ENCODE results near the gene CRIP3. TPM values are rescaled to one million over a fixed set of nuclear protein-coding genes. Genes with fewer than 3 reads are reported as not detected.

The CRIP3 gene
- total and polyA plus RNA-seq, 2 of the 13 experiments (the other 11 are each of a cell fraction or from before 2014, with no cell fraction given): 6.3 to 9.3 TPM

- TF ChIP-seq REXO4 (CRISPR knock-in tag; IDR thresholded peaks at IDR 0.05; ENCODE audit: borderline replicate concordance) (0 out of 2 replicates have a peak, but pooled peaks have one; percentile 35), HDAC2 (CRISPR knock-in tag; IDR thresholded peaks at IDR 0.05) (no peak), EEA1 (CRISPR knock-in tag; IDR thresholded peaks at IDR 0.05; ENCODE audit: borderline replicate concordance) (no peak), ZBTB42 (CRISPR knock-in tag; IDR thresholded peaks at IDR 0.05) (0 out of 2 replicates have a peak, but pooled peaks have one; percentile 19), ZBED4 (CRISPR knock-in tag; IDR thresholded peaks at IDR 0.05; ENCODE audit: borderline replicate concordance) (no peak), KLF15 (CRISPR knock-in tag; IDR thresholded peaks at IDR 0.05; ENCODE audit: borderline replicate concordance) (no peak), TCF12 (IDR thresholded peaks at IDR 0.05) (no peak), TCF12 (CRISPR knock-in tag; IDR thresholded peaks at IDR 0.05) (no peak), RARG (CRISPR knock-in tag; IDR thresholded peaks at IDR 0.05; ENCODE audit: low read depth) (no peak), PREB (CRISPR knock-in tag; IDR thresholded peaks at IDR 0.05) (no peak), ZMYM4 (CRISPR knock-in tag; IDR thresholded peaks at IDR 0.05) (no peak), TOE1 (CRISPR knock-in tag; IDR thresholded peaks at IDR 0.05) (no peak), THAP8 (CRISPR knock-in tag; IDR thresholded peaks at IDR 0.05; ENCODE audit: borderline replicate concordance) (no peak), ATF1 (CRISPR knock-in tag; IDR thresholded peaks at IDR 0.05) (no peak), ZNF468 (CRISPR knock-in tag; IDR thresholded peaks at IDR 0.05) (0 out of 2 replicates have a peak, but pooled peaks have one; percentile 49), THRA (CRISPR knock-in tag; IDR thresholded peaks at IDR 0.05; ENCODE audit: borderline replicate concordance) (no peak), ZBTB2 (CRISPR knock-in tag; IDR thresholded peaks at IDR 0.05; ENCODE audit: low read depth) (no peak)
These were observed 1.1 kb downstream of the CRIP3 start (continued) for GRCh38 chr6:43307451-43308100.
